Activated CD4-positive, CD25-positive, alpha-beta regulatory T cell (primary cell): ENCODE measurements around the gene PKN1.
"Not testable (repeated sequence)": the region's sequence is repeated elsewhere in the genome, so short reads cannot be mapped to it uniquely, and the experiment has no call there.

Source experiments
- DNase-seq, 4 experiments: peaks; one replicate each; lab custom pipeline; 2025; lab: John Stamatoyannopoulos, UW

The PKN1 gene

DNA sequence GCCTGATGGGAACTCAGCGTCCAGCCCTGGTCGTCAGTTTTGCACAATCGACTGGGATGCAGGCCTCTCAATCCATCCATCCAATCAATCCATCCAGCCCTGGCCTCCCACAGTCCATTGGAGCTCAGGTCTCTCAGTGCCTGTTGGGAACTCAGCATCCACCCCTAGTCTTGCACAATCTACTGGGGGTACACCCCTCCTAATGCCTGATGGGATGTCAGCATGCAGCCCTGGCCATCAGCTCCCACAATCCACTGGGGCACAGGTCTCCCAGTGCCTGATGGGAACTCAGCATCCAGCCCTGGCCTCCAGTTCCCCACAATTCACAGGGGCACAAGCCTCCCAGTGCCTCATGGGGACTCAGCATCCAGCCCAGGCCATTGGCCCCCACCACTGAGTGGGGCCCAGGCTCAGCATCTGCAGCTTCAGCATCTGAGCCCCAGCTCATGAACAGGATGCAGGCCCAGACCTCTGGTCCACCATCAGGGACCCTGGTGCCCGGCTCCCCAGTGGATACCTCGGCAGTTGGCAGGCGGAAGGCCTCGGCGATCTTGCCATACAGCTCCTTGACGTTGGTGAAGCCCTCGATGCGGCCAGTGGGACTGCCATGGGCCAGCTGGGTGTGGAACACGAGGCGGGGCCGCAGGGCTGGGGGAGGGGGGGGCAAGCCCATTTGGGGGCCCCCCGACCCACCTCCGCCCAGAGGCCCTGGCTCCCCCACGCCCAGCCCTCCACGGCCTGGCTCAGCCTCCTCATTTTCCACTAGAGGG lies 49.3 kb downstream of the PKN1 start:
- DNase-seq = no peak

DNA sequence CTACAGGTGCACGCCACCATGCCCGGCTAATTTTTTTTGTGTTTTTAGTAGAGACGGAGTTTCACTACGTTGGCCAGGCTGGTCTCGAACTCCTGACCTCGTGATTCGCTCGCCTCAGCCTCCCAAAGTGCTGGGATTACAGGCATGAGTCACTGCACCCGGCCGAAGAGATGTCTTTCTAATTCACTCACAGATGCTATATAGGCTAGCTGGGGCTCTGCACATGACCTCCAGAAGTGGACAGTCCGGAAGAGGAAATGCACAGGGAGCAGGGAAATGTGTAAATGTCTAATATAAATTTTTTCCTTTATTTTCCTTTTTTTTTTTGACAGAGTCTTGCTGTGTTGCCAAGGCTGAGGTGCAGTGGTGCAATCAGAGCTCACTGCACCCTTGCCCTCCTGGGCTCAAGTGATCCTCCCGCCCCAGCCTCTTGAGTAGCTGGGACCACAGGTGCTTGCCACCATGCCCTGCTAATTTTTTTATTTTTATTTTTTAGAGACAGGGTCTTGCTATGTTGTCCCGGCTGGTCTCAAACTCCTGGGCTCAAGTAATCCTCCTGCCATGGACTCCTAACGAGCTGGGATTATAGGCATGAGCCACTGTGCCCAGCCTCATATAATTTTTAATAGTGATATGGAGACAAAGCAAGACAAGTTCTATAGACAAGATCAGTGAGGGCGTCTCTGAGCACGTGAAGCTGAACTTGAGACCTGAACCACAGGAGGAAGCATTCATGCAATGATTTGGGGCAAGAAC lies 54.4 kb downstream of the PKN1 start:
- DNase-seq = no peak

DNA sequence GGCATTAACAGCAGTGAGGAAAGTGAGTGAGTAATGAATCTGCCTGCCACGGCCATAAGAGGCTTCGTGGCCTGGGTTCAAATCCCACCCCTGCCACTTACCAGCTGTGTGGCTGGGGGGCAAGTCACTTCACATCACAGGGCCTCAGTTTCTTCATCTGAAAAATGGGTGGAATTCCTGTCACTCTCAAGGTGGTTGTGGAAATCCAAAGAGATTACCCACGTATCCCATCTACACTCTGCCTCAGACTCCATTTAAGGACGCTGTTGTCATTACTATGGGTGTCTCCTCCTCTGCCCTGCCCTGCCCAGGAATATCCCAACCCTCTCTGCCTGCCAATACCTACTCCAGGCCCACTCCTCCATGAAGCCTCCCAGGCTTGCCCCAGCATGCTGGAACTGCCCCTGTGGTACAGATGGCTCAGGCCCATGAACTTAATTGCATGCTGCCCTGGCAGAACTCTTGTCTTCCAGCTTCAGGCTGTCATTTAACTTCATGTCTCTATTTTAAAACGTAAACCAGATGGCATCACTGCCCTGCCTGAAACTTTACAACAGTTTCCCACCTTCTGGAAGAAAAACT lies 59.7 kb downstream of the PKN1 start:
- no peak for DNase-seq

- DNase-seq = no peak
These were observed 61.3 kb downstream of the PKN1 start for GRCh38 chr19:14494411-14494810.

- no peak for DNase-seq
These were observed 62.0 kb downstream of the PKN1 start for GRCh38 chr19:14494910-14495671.

- no peak for DNase-seq
These were observed 62.5 kb downstream of the PKN1 start for GRCh38 chr19:14495672-14496028.

DNA sequence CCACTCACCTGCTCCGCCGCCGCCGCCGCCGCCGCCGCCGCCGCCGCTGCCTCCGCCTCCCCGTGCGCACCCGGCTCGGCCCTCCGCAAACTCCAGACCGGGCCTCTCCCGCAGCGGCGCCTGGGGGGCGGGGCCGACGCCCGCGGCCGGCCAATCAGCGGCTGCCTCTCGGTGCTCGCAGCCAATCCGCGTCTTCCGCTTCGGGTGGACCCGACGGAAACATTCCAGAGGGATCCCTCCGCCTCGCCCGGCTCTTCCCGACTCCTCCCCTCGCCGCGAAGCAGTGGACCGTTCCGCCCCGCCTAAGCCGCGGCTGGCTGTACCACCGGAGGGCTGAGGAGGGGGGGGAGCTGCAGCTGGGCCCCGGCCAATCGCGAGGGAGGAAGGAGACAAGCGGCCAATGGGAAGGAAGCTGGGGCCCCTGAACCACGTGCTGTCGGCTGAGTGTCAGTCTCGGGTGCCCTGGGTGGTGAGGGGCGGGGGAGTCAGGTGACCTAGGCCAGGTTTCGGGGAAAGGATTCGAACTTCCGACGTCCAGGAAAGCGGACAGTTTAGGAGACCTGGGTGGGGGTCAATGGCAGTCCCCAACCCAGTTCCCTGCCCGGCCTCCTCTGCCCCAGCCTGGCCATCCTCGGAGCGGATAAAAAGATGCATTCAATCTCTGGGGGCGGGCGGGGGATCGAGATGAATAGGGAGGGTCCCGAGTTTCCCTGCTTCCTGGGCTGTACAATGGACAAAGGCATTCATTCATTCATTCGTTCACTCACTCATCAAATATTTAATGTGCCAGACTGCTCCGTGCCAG lies 63.1 kb downstream of the PKN1 start, which contains the start of gene GIPC1:
GIPC1 (minus strand) TSS at position 99 of the 805 bp plus-strand sequence. CDS start 13,151 bp downstream, outside the sequence.
- peak; percentile 64 to 73 (median 68) for DNase-seq

- DNase-seq = no peak
These were observed 63.7 kb downstream of the PKN1 start for GRCh38 chr19:14496834-14497227.

GRCh38 chr19:14497228-14497921 lies 64.3 kb downstream of the PKN1 start:
- no peak for DNase-seq

GRCh38 chr19:14502334-14503092 lies 69.4 kb downstream of the PKN1 start:
- DNase-seq = no peak

GRCh38 chr19:14503285-14503684 lies 70.2 kb downstream of the PKN1 start:
- no peak for DNase-seq

DNA sequence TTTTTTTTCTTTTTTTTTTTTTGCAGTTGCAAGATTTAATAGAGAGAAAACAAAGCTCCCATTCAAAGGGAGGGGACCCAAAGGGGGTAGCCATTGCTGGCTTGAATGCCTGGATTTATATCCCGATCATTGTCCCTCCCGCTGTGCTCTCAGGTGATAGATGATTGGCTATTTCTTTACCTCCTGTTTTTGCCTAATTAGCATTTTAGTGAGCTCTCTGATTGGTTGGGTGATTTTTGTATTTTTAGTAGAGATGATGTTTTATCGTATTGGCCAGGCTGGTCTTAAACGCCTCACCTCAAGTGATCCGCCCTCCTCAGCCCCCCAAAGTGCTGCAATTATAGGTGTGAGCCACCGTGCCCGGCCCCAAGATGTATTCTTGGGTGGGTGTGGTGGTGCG lies 71.5 kb downstream of the PKN1 start:
- DNase-seq = not testable (repeated sequence)

- peak; percentile 48 to 55 (median 54) for DNase-seq
These were observed 72.6 kb downstream of the PKN1 start for GRCh38 chr19:14505488-14506239.

DNA sequence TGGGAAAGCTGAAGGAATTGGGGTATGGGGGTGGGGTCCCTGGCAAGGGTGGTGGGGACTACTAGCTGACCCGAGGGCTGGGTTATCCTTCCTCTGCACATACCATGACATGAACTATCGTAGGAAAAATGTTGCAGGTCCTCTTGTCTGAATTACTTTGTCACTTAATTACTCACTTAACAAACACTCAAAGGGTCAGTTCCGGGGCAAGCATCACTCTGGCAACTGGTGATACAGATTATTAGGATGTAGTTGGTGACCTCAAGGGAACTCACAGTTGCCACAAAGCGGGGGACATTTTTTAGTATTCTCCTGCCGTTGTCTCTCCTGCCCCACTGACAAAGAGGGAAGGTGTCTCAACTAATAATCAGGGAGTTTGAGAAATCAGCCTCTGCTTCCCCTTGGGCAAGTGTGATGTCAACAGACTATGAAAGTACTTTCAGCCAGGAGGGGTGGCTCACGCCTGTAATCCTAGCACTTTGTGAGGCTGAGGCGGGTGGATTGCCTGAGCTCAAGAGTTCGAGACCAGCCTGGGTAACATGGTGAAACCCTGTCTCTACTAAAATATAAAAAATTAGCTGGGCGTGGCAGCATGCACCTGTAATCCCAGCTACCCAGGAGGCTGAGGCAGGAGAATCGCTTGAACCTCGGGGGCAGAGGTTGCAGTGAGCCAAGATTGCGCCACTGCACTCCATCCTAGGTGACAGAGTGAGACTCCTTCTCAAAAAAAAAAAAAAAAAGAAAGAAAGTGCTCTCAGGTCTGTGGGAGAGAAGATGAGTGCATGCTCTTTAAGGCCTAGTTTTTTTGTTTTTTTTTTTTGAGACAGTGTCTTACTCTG lies 74.8 kb downstream of the PKN1 start:
- DNase-seq = no peak

DNA sequence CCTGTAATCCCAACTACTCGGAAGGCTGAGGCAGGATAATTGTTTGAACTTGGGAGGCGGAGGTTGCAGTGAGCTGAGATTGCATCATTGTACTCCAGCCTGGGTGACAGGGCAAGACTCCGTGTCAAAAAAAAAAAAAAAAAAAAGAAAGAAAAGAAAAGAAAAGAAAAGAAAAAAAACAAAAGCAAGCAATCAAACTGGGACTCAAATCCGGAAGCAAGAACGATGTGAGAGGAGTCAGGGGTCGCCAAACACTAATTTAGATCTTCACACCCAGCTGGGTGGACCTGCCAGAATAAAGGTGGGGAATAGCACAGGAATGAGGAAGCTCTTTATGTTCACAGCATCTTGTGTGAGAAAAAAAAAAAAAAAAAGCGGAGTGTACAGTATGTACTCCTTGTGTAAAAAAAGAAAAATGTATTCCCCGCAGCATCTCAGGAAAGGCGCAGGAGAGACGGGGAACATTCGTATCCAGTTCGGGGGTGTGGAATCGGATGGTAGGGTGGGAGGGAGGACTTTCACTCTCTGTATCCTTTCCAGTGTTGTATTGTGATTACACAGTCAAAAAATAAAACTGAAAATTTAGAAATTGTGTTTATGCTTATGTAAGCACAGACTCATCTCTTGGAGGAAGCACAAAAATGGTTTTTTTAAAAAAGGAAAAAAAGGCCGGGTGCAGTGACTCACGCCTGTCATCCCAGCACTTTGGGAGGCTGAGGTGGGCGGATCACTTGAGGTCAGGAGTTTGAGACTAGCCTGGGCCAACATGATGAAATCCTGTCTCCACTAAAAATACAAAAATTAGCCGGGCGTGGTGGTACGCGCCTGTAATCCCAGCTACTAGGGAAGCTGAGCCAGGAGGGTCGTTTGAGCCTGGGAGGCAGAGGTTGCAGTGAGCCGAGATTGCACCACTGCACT lies 77.5 kb downstream of the PKN1 start:
- no peak for DNase-seq

GRCh38 chr19:14511229-14511593 lies 78.1 kb downstream of the PKN1 start:
- DNase-seq = no peak

DNA sequence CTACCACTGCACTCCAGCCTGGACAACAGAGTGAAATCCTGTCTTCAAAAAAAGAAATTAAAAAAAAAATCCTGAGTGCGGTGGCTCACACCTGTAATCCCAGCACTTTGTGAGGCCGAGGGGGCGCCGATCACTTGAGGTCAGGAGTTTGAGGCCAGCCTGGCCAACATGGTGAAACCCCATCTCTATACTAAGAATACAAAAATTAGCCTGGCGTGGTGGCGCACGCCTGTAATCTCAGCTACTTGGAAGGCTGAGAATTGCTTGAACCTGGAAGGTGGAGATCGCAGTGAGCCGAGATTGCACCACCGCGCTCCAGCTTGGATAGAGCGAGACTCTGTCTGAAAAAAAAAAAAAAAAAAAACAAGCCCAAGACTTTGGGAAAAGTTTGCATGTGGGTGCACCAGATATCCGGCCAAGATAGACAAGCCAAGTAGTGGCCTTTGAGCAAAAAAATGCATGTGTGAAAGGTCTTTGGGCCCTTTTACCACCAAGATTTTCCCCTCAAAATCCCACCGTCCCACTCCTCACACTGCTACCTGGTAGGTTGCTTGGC lies 79.4 kb downstream of the PKN1 start:
- DNase-seq = no peak
